GM21515 (cell line): ENCODE results near the gene UBE2E2.

Experiments
- ATAC-seq: cut with Tn5 transposase; IDR thresholded peaks from one replicate; pipeline ENCODE4 v1.9.1; 2021; ENCODE audit not compliant: unreplicated experiment

The UBE2E2 gene

GRCh38 chr3:23192816-23193215 lies 10.3 kb upstream of the UBE2E2 start:
- no peak for ATAC-seq

- no peak for ATAC-seq
These were observed 9.3 kb upstream of the UBE2E2 start for GRCh38 chr3:23193831-23194230.

- no peak for ATAC-seq
These were observed 4.3 kb upstream of the UBE2E2 start for GRCh38 chr3:23198801-23199200.

GRCh38 chr3:23199649-23200048 lies 3.5 kb upstream of the UBE2E2 start:
- no peak for ATAC-seq

GRCh38 chr3:23201154-23201838 lies 1.8 kb upstream of the UBE2E2 start:
- no peak for ATAC-seq

- no peak for ATAC-seq
These were observed 765 bp upstream of the UBE2E2 start for GRCh38 chr3:23202203-23202920.

GRCh38 chr3:23203708-23204330 lies 692 bp downstream of the UBE2E2 start:
- ATAC-seq = peak; percentile 24

- no peak for ATAC-seq
These were observed 3.2 kb downstream of the UBE2E2 start for GRCh38 chr3:23206366-23206765.

GRCh38 chr3:23209103-23209502 lies 6.0 kb downstream of the UBE2E2 start:
- ATAC-seq = no peak

- no peak for ATAC-seq
These were observed 6.8 kb downstream of the UBE2E2 start for GRCh38 chr3:23209747-23210487.

- no peak for ATAC-seq
These were observed 10.7 kb downstream of the UBE2E2 start for GRCh38 chr3:23213813-23214212.

GRCh38 chr3:23217872-23218554 lies 14.9 kb downstream of the UBE2E2 start:
- ATAC-seq = no peak

GRCh38 chr3:23219117-23219516 lies 16.0 kb downstream of the UBE2E2 start:
- no peak for ATAC-seq

- ATAC-seq = no peak
These were observed 16.4 kb downstream of the UBE2E2 start for GRCh38 chr3:23219552-23219951.

GRCh38 chr3:23221136-23221535 lies 18.0 kb downstream of the UBE2E2 start:
- no peak for ATAC-seq

GRCh38 chr3:23232016-23232415 lies 28.9 kb downstream of the UBE2E2 start:
- ATAC-seq = no peak

GRCh38 chr3:23232854-23233253 lies 29.7 kb downstream of the UBE2E2 start:
- no peak for ATAC-seq

GRCh38 chr3:23235264-23235663 lies 32.1 kb downstream of the UBE2E2 start:
- ATAC-seq = no peak

GRCh38 chr3:23236890-23237289 lies 33.8 kb downstream of the UBE2E2 start:
- no peak for ATAC-seq

GRCh38 chr3:23238156-23238555 lies 35.0 kb downstream of the UBE2E2 start:
- no peak for ATAC-seq

GRCh38 chr3:23238578-23238977 lies 35.5 kb downstream of the UBE2E2 start:
- no peak for ATAC-seq
